ENCODE measurements around the gene TMEM120B. TPM values are rescaled to one million over a fixed set of nuclear protein-coding genes. Genes with fewer than 3 reads are reported as not detected.

TMEM120B gene
- polyA plus RNA-seq, 1 donor from 2014 or later: 9.8 TPM

DNA sequence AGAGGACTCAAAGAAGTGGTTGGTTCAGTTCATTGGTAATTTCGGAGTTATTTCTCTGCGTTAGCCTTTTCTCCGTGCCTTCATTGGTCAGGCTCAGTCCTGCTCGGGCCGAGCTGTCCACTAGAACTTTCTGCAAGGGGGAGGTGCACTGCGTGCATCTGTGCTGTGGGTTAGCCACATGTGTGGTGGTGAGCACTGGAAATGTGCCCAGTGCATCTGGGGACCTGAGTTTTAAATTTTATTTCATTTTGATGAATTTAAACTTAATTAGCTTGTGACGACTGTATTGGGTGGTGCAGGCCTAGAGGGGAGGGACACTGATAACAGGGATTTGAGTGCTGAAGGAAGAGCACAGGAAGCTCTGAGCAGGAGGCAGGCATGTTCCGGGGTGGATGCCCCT is 115.8 kb downstream of the TMEM120B start:
- Histone ChIP-seq H3K4me3 (ENCODE audit: low read length) (no peak overlapping the region), H3K27me3 (ENCODE audit: insufficient read depth, low read depth, low read length) (no peaks in the 10 kb centered on the region)

GRCh38 chr12:121828826-121829225 is 116.3 kb downstream of the TMEM120B start:
- no peaks in the 10 kb centered on the region for H3K36me3 ChIP-seq (ENCODE audit: insufficient read depth, low read length)
- H3K79me2 ChIP-seq (replicated peaks; ENCODE audit: insufficient read depth, low read length): no peaks in the 10 kb centered on the region
- no peak overlapping the region for H3K27ac ChIP-seq (ENCODE audit: low read length)
- H2AFZ ChIP-seq (ENCODE audit: low read depth, low read length): no peak overlapping the region
- no peaks in the 10 kb centered on the region for H4K20me1 ChIP-seq (ENCODE audit: insufficient read depth)
- no peak for TF ChIP-seq EP300 (conservative IDR thresholded peaks at IDR 0.05; ENCODE audit: poor library complexity, severe bottlenecking)
- H3F3A ChIP-seq (ENCODE audit: insufficient read depth, low read length, poor library complexity, severe bottlenecking): no peaks in the 10 kb centered on the region
- no peak overlapping the region for H3K4me3 ChIP-seq (ENCODE audit: low read length)
- no peaks in the 10 kb centered on the region for H3K27me3 ChIP-seq (ENCODE audit: insufficient read depth, low read depth, low read length)
- no peaks in the 10 kb centered on the region for H3K9me2 ChIP-seq (ENCODE audit: insufficient read depth, low read length)
- no peaks in the 10 kb centered on the region for H3K9me3 ChIP-seq (ENCODE audit: low read length)
- no peak overlapping the region for H3K9ac ChIP-seq (ENCODE audit: low read length)
- H3K4me2 ChIP-seq (ENCODE audit: low read length): no peak overlapping the region

More for the DNA sequence above, 115.8 kb downstream of the TMEM120B start:
- H3K36me3 ChIP-seq (ENCODE audit: insufficient read depth, low read length): no peaks in the 10 kb centered on the region
- no peaks in the 10 kb centered on the region for H3F3A ChIP-seq (ENCODE audit: insufficient read depth, low read length, poor library complexity, severe bottlenecking)
- H3K9me2 ChIP-seq (ENCODE audit: insufficient read depth, low read length): no peaks in the 10 kb centered on the region
- no peaks in the 10 kb centered on the region for H3K9me3 ChIP-seq (ENCODE audit: low read length)
- no peak overlapping the region for H2AFZ ChIP-seq (ENCODE audit: low read depth, low read length)
- no peak for TF ChIP-seq CTCF (IDR thresholded peaks at IDR 0.05; ENCODE audit: poor library complexity, severe bottlenecking)
- TF ChIP-seq EZH2 (IDR thresholded peaks at IDR 0.05; ENCODE audit: borderline replicate concordance, insufficient read depth, low read length, poor library complexity, severe bottlenecking): no peak
- TF ChIP-seq EP300 (conservative IDR thresholded peaks at IDR 0.05; ENCODE audit: poor library complexity, severe bottlenecking): no peak
- no peak for TF ChIP-seq TAF1 (IDR thresholded peaks at IDR 0.05; ENCODE audit: low read depth)
- TF ChIP-seq REST (IDR thresholded peaks at IDR 0.05; ENCODE audit: borderline replicate concordance): no peak
- no peak for TF ChIP-seq MXI1 (conservative IDR thresholded peaks at IDR 0.05; ENCODE audit: poor library complexity, severe bottlenecking)
- no peak for TF ChIP-seq SMC3 (conservative IDR thresholded peaks at IDR 0.05; ENCODE audit: poor library complexity)
- no peak for TF ChIP-seq POLR2AphosphoS5 (IDR thresholded peaks at IDR 0.05)
- no peak for TF ChIP-seq RAD21 (conservative IDR thresholded peaks at IDR 0.05)
- H3K9ac ChIP-seq (ENCODE audit: low read length): no peak overlapping the region
- no peak overlapping the region for H3K27ac ChIP-seq (ENCODE audit: low read length)
- no peak overlapping the region for H3K4me2 ChIP-seq (ENCODE audit: low read length)
- H3K79me2 ChIP-seq (replicated peaks; ENCODE audit: insufficient read depth, low read length): no peaks in the 10 kb centered on the region
- H4K20me1 ChIP-seq (ENCODE audit: insufficient read depth): no peaks in the 10 kb centered on the region
